ENCODE measurements around the gene CFAP45.

Gene CFAP45

GRCh38 chr1:159861218-159861617 is 38.7 kb downstream of the CFAP45 start:
- H3K27me3 ChIP-seq, result peaks cover 3% of the 10 kb centered on the region
- no peaks in the 10 kb centered on the region for H3K4me1 ChIP-seq (ENCODE audit: control insufficient read depth in 1 of 2, insufficient read depth in 1 of 2, low read depth in 1 of 2, low read length in 1 of 2)
- no peak overlapping the region for H3K4me3 ChIP-seq (ENCODE audit: low read depth in 1 of 2, low read length in 1 of 2)
- H3K27ac ChIP-seq, result no peak overlapping the region
- TF ChIP-seq CTCF (IDR thresholded peaks at IDR 0.05), result no peak
- no peaks in the 10 kb centered on the region for H3K9me3 ChIP-seq
- H3K36me3 ChIP-seq, result no peaks in the 10 kb centered on the region

DNA sequence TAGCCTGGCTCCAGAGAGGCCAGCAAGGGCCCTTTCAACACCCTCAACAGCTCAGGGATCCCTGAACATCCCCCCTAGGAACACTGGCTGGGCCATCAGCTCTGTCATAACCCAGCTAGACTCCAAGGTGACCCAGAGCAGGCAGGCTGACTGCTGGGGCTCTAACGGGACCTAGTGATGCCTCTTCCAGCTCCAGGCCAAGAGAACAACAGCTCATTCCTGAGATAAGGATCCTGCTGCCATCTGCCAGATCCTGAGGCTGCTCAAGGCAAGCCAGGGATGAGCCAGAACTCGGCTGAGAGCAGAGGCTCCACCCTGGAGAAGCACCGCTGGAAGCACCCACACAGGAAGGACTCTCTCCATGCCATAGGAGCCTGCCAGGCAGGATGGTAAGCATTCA is 39.5 kb downstream of the CFAP45 start:
- H3K9me3 ChIP-seq, result no peaks in the 10 kb centered on the region

DNA sequence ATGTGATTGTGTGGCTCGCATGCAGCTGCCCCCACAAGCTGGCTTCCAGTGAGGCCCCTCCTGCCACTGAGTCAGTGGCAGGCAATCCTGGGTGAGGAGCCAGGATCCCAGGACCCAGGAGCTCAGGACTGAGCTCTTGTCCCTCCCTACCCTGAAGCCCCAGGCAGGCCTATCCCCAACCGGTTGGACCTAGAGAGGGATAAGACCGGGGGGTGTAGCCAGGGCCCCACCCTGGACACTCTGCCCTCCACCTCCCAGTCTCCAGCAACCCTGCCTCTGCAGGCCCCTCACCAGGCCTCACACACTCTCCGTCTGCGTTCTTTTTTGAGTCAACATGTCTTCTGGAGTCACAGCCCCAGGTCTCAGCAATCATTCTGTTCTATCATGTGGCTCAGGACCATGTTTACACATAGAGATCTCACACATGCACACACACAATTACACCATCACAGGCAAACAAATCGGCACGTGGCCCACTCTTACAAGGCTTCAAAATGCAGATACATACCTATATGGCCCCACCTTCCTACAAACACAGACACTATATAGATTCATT is 40.1 kb downstream of the CFAP45 start:
- Histone ChIP-seq H3K9me3 (no peaks in the 10 kb centered on the region), H3K4me1 (ENCODE audit: control insufficient read depth in 1 of 2, insufficient read depth in 1 of 2, low read depth in 1 of 2, low read length in 1 of 2) (peaks cover 2 to 5% of the 10 kb centered on the region in 2 experiments), H3K4me3 (ENCODE audit: low read depth in 1 of 2, low read length in 1 of 2) (no peak overlapping the region), H3K27me3 (peaks cover 9% of the 10 kb centered on the region), H3K36me3 (no peaks in the 10 kb centered on the region), H3K27ac (no peak overlapping the region)
- no peak for TF ChIP-seq CTCF (IDR thresholded peaks at IDR 0.05)

More for the DNA sequence above, 39.5 kb downstream of the CFAP45 start:
- Histone ChIP-seq H3K27me3 (peaks cover 2% of the 10 kb centered on the region), H3K4me1 (ENCODE audit: control insufficient read depth in 1 of 2, insufficient read depth in 1 of 2, low read depth in 1 of 2, low read length in 1 of 2) (no peaks in the 10 kb centered on the region), H3K4me3 (ENCODE audit: low read depth in 1 of 2, low read length in 1 of 2) (no peak overlapping the region), H3K36me3 (no peaks in the 10 kb centered on the region), H3K27ac (no peak overlapping the region)
- no peak for TF ChIP-seq CTCF (IDR thresholded peaks at IDR 0.05)

- H3K36me3 ChIP-seq, result no peaks in the 10 kb centered on the region
- TF ChIP-seq CTCF (IDR thresholded peaks at IDR 0.05), result no peak
These were observed 42.1 kb downstream of the CFAP45 start for GRCh38 chr1:159857889-159858288.

GRCh38 chr1:159856576-159856975 is 43.4 kb downstream of the CFAP45 start:
- peaks cover 22% of the 10 kb centered on the region for H3K27me3 ChIP-seq
- no peak overlapping the region for H3K27ac ChIP-seq
- peaks cover 12 to 15% of the 10 kb centered on the region in 2 experiments for H3K4me1 ChIP-seq (ENCODE audit: control insufficient read depth in 1 of 2, insufficient read depth in 1 of 2, low read depth in 1 of 2, low read length in 1 of 2)
- no peaks in the 10 kb centered on the region for H3K36me3 ChIP-seq
- TF ChIP-seq CTCF (IDR thresholded peaks at IDR 0.05), result no peak
- no peaks in the 10 kb centered on the region for H3K9me3 ChIP-seq
- no peak overlapping the region for H3K4me3 ChIP-seq (ENCODE audit: low read depth in 1 of 2, low read length in 1 of 2)

More at GRCh38 chr1:159857889-159858288, 42.1 kb downstream of the CFAP45 start:
- no peak overlapping the region for H3K4me3 ChIP-seq (ENCODE audit: low read depth in 1 of 2, low read length in 1 of 2)
- H3K27me3 ChIP-seq, result peaks cover 22% of the 10 kb centered on the region
- H3K27ac ChIP-seq, result no peak overlapping the region
- H3K9me3 ChIP-seq, result no peaks in the 10 kb centered on the region
- peaks cover 12 to 15% of the 10 kb centered on the region in 2 experiments for H3K4me1 ChIP-seq (ENCODE audit: control insufficient read depth in 1 of 2, insufficient read depth in 1 of 2, low read depth in 1 of 2, low read length in 1 of 2)
